Subcutaneous adipose tissue (tissue), 4 donors: ENCODE results near the gene PAPLN. TPM values are rescaled to one million over a fixed set of nuclear protein-coding genes. Genes with fewer than 3 reads are reported as not detected.

Source experiments
- CTCF ChIP-seq: fragments of 450-650 bp; IDR thresholded peaks from one replicate; pipeline ENCODE4 v1.5.1; 2016; ENCODE audit warnings: low read depth, mild to moderate bottlenecking, control low read depth, antibody characterized with exemption, moderate library complexity
- total RNA-seq, 4 donors: library from RNA; depleted of rRNA; stranded (reverse); fragments of >200 nt; gene quantifications; one replicate each; pipeline ENCODE4 v1.1.0, GENCODE V29; 2016

The PAPLN gene
- total RNA-seq, 4 donors from 2014 or later = 10.4 to 52.2 (median 22.4) TPM

- no peak for TF ChIP-seq CTCF
Measured at GRCh38 chr14:73269729-73270531, 32.6 kb downstream of the PAPLN start.

GRCh38 chr14:73272393-73272792 is 35.1 kb downstream of the PAPLN start:
- no peak for TF ChIP-seq CTCF

- no peak for TF ChIP-seq CTCF
Measured at GRCh38 chr14:73273799-73274198, 36.5 kb downstream of the PAPLN start.

GRCh38 chr14:73276836-73277235 is 39.5 kb downstream of the PAPLN start:
- TF ChIP-seq CTCF = no peak

GRCh38 chr14:73277376-73277775 is 40.1 kb downstream of the PAPLN start:
- TF ChIP-seq CTCF = no peak

GRCh38 chr14:73280903-73281302 is 43.6 kb downstream of the PAPLN start:
- TF ChIP-seq CTCF = no peak

GRCh38 chr14:73283608-73284379 is 46.5 kb downstream of the PAPLN start:
- TF ChIP-seq CTCF = no peak
